ENCODE results near the gene RAP1A. TPM values are rescaled to one million over a fixed set of nuclear protein-coding genes. Genes with fewer than 3 reads are reported as not detected.

The RAP1A gene
- total RNA-seq, 1 experiment from 2014 or later = 26.7 TPM

DNA sequence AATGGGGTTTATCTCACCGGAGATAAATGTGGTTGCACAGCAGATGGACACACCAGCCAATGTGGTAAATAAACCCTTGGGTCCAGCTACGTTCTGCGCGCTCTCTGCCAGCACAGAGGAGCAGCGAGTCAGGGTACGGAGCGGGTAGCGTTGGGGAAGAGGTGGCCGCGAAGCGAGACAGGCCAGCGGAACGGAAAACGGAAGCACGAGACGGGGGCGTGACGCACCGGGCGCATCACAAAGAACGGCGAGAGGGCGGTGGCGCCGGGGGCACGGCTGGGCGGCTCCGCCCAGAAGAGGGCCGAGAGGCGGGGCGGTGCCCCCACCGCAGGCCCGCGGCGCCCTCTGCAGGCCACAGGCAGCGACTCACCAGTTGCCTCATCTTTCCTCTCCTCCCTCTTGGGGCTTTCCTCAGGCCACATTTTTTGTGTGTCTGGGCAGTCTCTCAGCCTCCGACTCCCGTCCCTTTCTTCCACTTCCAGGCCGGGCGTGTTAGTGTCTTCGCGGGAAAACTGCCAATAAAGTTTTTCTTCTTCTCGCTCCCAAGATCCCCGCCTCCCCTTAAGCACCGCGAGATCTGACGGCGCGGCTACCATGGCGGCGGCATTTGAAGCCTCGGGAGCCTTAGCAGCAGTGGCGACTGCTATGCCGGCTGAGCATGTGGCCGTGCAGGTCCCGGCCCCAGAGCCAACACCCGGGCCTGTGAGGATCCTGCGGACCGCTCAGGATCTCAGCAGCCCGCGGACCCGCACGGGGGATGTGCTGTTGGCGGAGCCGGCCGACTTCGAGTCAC is 135.9 kb downstream of the RAP1A start, which contains the start of gene DDX20:
Gene DDX20 (plus strand): TSS at position 571 of the 793 bp plus-strand sequence. CDS start 24 bp downstream, at position 595.
- no peaks in the 10 kb centered on the region; a peak in 1 of 5 replicates for H3K9me3 Mint-ChIP-seq
- Histone ChIP-seq H4K8ac (replicated peaks; ENCODE audit: insufficient read length, low read depth, low read length) (peak within 1 kb of the TSS; percentile 10), H3K9me3 (ENCODE audit: control insufficient read depth, low read depth, low read length) (no peaks in the 10 kb centered on the region), H4K91ac (ENCODE audit: insufficient read length, low read depth, low read length) (no peak within 1 kb of the TSS), H3K4ac (ENCODE audit: low read depth, low read length) (no peak within 1 kb of the TSS; the same call in 1 of the 2 replicates), H3T11ph (ENCODE audit: low read length) (no peak within 1 kb of the TSS), H3K56ac (ENCODE audit: insufficient read length, low read depth, low read length) (peak within 1 kb of the TSS; percentile 97), H3K23ac (ENCODE audit: insufficient read length, low read depth, low read length) (no peak within 1 kb of the TSS), H3K23me2 (ENCODE audit: insufficient read length, low read depth, low read length, poor library complexity, severe bottlenecking) (peaks cover 11% of the 10 kb centered on the region), H3K4me2 (ENCODE audit: insufficient read depth, insufficient read length, low read length) (peak within 1 kb of the TSS; percentile 95), H3K18ac (ENCODE audit: insufficient read length, low read depth, low read length) (peak within 1 kb of the TSS; percentile 95), H3K27ac (ENCODE audit: insufficient read length, low read depth, low read length) (peak within 1 kb of the TSS; percentile 90), H2AK5ac (ENCODE audit: insufficient read length, low read length) (no peak within 1 kb of the TSS), H3K14ac (ENCODE audit: insufficient read depth, low read length) (peak within 1 kb of the TSS; percentile 98), H3K4me1 (ENCODE audit: insufficient read depth, low read length) (no peaks in the 10 kb centered on the region; the same call in none of the 2 replicates), H3K79me1 (ENCODE audit: insufficient read depth, low read depth, low read length, poor library complexity, severe bottlenecking) (peaks cover 7% of the 10 kb centered on the region), H2BK5ac (ENCODE audit: insufficient read length, low read length) (peak within 1 kb of the TSS; percentile 30), H4K20me1 (ENCODE audit: control insufficient read depth, insufficient read depth, insufficient read length) (no peaks in the 10 kb centered on the region), H2BK20ac (ENCODE audit: low read depth, low read length, poor library complexity, severe bottlenecking) (no peak within 1 kb of the TSS), H3K27me3 (ENCODE audit: insufficient read depth, low read length) (no peaks in the 10 kb centered on the region), H3K79me2 (ENCODE audit: insufficient read depth, low read length) (peaks cover 14% of the 10 kb centered on the region), H2BK120ac (ENCODE audit: low read depth, low read length, poor library complexity, severe bottlenecking) (no peak within 1 kb of the TSS), H2AFZ (ENCODE audit: low read length) (peak within 1 kb of the TSS; percentile 98), H2BK12ac (ENCODE audit: insufficient read length, low read depth, low read length) (no peak within 1 kb of the TSS), H4K5ac (ENCODE audit: insufficient read length, low read depth, low read length) (peak within 1 kb of the TSS; percentile 90), H3K9ac (ENCODE audit: extremely low read depth, insufficient read length, low read length) (peak within 1 kb of the TSS; percentile 88), H2BK15ac (ENCODE audit: low read depth, low read length) (no peak within 1 kb of the TSS)
- WGBS (ENCODE audit: extremely low coverage, insufficient read length, low lambda C conversion rate) = no CpG with 5 or more reads among the region's 67 CpGs
- DNase-seq = peak; percentile 89
- H3K4me1 Mint-ChIP-seq = peaks cover 17 to 19% of the 10 kb centered on the region in 2 experiments
- H3K4me3 Mint-ChIP-seq = peak within 1 kb of the TSS; percentile 80 to 96
- TF ChIP-seq CTCF (conservative IDR thresholded peaks at IDR 0.05) = peak; percentile 93
- H3K36me3 Mint-ChIP-seq (ENCODE audit: insufficient read depth in 1 of 3, low read depth in 3 of 3) = peaks cover 19 to 35% (median 28%) of the 10 kb centered on the region in 3 experiments
- H3K27me3 Mint-ChIP-seq (ENCODE audit: low read depth) = no peaks in the 10 kb centered on the region; the same call in 1 of the 2 replicates
- H3K27ac Mint-ChIP-seq = peak within 1 kb of the TSS; percentile 95 to 99 (median 98); a peak in 6 of 7 replicates
